Stimulated activated CD8-positive, alpha-beta memory T cell treated with anti-CD3 and anti-CD28 coated beads, Interleukin-7, amount 100 ng/mL, for 24 hours (primary cell): Measurements from ENCODE around the gene CYSRT1.

Experiments
- DNase-seq: peaks from one replicate; pipeline ENCODE4 v3.0.0-alpha.2; 2020; ENCODE audit warnings: low read depth

The CYSRT1 gene

GRCh38 chr9:137227054-137227852 lies 2.3 kb downstream of the CYSRT1 start, which contains the start of gene RNF224:
Gene RNF224 (plus strand): TSS chr9:137227502. CDS start chr9:137228336, 834 bp downstream.
- DNase-seq, result peak; percentile 67

- DNase-seq, result no peak
Observed at GRCh38 chr9:137227853-137228505, 3.0 kb downstream of the CYSRT1 start.

GRCh38 chr9:137228506-137228967 lies 3.6 kb downstream of the CYSRT1 start:
- DNase-seq, result no peak

GRCh38 chr9:137228968-137229896 lies 4.3 kb downstream of the CYSRT1 start:
- DNase-seq, result no peak

- no peak for DNase-seq
Observed at GRCh38 chr9:137229903-137230704, 5.1 kb downstream of the CYSRT1 start.

- no peak for DNase-seq
Observed at GRCh38 chr9:137230705-137231371, 5.9 kb downstream of the CYSRT1 start, which contains the start of gene SLC34A3. Gene SLC34A3 (plus strand): TSS chr9:137230901. CDS start chr9:137231703, 802 bp downstream.

- no peak for DNase-seq
Observed at GRCh38 chr9:137231372-137232039, 6.5 kb downstream of the CYSRT1 start.

GRCh38 chr9:137232101-137232500 lies 7.1 kb downstream of the CYSRT1 start:
- no peak for DNase-seq

- DNase-seq, result no peak
Observed at GRCh38 chr9:137232510-137232909, 7.5 kb downstream of the CYSRT1 start.

- no peak for DNase-seq
Observed at GRCh38 chr9:137233143-137233980, 8.4 kb downstream of the CYSRT1 start.

- no peak for DNase-seq
Observed at GRCh38 chr9:137234055-137234697, 9.2 kb downstream of the CYSRT1 start.

- DNase-seq, result no peak
Observed at GRCh38 chr9:137234758-137235423, 9.9 kb downstream of the CYSRT1 start.

GRCh38 chr9:137235424-137236237 lies 10.7 kb downstream of the CYSRT1 start:
- DNase-seq, result no peak

GRCh38 chr9:137236238-137236935 lies 11.4 kb downstream of the CYSRT1 start:
- peak; percentile 80 for DNase-seq

- DNase-seq, result no peak
Observed at GRCh38 chr9:137236936-137237421, 12.0 kb downstream of the CYSRT1 start.
